ENCODE measurements around the gene RAD9B. TPM values are rescaled to one million over a fixed set of nuclear protein-coding genes. Genes with fewer than 3 reads are reported as not detected.

Gene RAD9B
- total and polyA plus RNA-seq, 11 donors = 0.34 to 12.0 (median 2.4) TPM; not detected in 2

DNA sequence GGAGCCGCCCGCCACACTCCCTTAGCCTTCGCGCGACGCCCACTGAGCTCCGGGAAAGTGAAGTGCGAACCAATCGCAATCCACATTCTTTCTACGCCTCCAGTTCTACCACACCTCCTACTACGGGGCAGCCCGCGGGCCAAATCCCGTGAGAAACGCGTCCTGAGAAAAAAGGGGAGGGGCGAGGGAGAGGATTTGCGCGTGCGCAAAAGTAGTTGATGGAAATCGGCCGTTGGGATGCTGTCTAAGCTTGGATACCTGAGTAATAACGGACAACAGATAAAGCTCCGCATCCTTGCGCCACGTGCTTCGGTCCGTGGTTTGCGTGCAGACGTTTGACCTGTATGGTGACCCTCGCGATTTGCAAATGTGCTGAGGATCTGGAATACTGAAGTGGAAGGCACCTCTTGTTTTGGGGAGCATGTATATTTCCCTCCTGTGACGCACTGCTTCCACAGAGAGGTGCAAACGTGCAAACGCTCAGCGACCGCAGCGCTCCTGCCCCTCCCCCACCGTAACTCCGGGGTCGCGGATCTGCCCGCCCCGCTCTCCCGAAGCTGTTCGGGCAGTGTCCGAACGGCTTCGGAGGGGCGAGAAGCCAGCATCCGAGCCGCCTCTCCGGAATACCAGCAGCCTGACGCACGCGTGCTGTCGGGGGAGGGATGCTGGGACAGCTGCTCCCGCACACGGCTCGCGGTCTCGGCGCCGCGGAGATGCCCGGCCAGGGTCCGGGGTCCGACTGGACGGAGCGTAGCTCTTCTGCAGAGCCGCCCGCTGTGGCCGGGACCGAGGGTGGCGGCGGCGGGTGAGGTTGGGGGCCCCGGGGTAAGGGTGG, 33.7 kb upstream of the RAD9B start, which contains the start of the genes FAM216A and GPN3:
Gene FAM216A, plus strand, starts transcription at position 632 of the 835 bp plus-strand sequence. Its CDS starts 31 bp downstream, at position 663.
Gene GPN3, minus strand, starts transcription at position 44 of the 835 bp plus-strand sequence. CDS start 54 bp downstream, outside the sequence.
- TF ChIP-seq, protein P1, sequence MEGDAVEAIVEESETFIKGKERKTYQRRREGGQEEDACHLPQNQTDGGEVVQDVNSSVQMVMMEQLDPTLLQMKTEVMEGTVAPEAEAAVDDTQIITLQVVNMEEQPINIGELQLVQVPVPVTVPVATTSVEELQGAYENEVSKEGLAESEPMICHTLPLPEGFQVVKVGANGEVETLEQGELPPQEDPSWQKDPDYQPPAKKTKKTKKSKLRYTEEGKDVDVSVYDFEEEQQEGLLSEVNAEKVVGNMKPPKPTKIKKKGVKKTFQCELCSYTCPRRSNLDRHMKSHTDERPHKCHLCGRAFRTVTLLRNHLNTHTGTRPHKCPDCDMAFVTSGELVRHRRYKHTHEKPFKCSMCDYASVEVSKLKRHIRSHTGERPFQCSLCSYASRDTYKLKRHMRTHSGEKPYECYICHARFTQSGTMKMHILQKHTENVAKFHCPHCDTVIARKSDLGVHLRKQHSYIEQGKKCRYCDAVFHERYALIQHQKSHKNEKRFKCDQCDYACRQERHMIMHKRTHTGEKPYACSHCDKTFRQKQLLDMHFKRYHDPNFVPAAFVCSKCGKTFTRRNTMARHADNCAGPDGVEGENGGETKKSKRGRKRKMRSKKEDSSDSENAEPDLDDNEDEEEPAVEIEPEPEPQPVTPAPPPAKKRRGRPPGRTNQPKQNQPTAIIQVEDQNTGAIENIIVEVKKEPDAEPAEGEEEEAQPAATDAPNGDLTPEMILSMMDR (IDR thresholded peaks at IDR 0.05) = no peak
- TF ChIP-seq POLR2A (IDR thresholded peaks at IDR 0.05) = peak in 1 of 2 donors; percentile 66
- Histone ChIP-seq H3K27me3 (no peaks in the 10 kb centered on the region), H3K36me3 (peaks cover 0 to 20% (median 15%) of the 10 kb centered on the region in 9 donors), H3K27ac (peak within 1 kb of the TSS in 11 of 12 donors; percentile 83 to 97 (median 87)), H3K4me3 (peak within 1 kb of the TSS; percentile 59 to 97 (median 78)), H3K4me1 (peaks cover 0 to 30% (median 16%) of the 10 kb centered on the region in 12 donors), H3K9me3 (no peaks in the 10 kb centered on the region)
- ATAC-seq = peak; percentile 95 to 97 (median 96)
- DNase-seq = peak; percentile 96 to 98 (median 97)
- intact Hi-C loops (cut with DNase I) = loop anchor here in 6 of 10 donors (1.0 to 5.0 kb wide), 7 partner anchors 18 to 419 kb away; partner anchors contain the start of genes RAD9B (in 6 of the 6), VPS29 (in 6 of the 6) and ARPC3 (in 1 of the 6)
- 0 to 1% (median 0%) methylated on average over 23 to 78 of the region's 78 CpGs for WGBS, 4 donors

DNA sequence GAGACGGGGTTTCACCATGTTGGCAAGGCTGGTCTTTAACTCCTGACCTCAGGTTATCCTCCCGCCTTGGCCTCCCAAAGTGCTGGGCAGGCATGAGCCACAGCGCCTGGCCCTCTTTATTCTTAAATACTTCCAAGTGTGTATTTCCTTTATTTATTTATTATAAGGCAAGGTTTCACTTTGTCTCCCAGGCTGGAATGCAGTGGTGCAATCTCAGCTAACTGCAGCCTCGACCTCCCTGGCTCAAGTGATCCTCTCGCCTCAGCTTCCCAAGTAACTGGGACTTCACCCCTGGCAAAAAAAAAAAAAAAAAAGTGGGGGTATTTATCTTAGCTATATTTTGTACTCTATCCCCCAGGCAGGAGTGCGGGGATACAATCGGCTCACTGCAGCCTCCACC, 26.7 kb upstream of the RAD9B start:
- no peak for ATAC-seq
- Histone ChIP-seq H3K9me3 (no peaks in the 10 kb centered on the region), H3K4me3 (no peak overlapping the region), H3K27me3 (no peaks in the 10 kb centered on the region), H3K4me1 (no peaks in the 10 kb centered on the region), H3K36me3 (peaks cover 0 to 9% (median 0%) of the 10 kb centered on the region in 9 donors), H3K27ac (no peak overlapping the region)
- WGBS, 4 donors = 96 to 99% (median 98%) methylated on average over 7 of the region's 7 CpGs
- no peak for TF ChIP-seq POLR2A (IDR thresholded peaks at IDR 0.05)
- TF ChIP-seq, protein P1 (IDR thresholded peaks at IDR 0.05) = no peak
- intact Hi-C loops (cut with DNase I) = no loop called here
- DNase-seq = no peak

DNA sequence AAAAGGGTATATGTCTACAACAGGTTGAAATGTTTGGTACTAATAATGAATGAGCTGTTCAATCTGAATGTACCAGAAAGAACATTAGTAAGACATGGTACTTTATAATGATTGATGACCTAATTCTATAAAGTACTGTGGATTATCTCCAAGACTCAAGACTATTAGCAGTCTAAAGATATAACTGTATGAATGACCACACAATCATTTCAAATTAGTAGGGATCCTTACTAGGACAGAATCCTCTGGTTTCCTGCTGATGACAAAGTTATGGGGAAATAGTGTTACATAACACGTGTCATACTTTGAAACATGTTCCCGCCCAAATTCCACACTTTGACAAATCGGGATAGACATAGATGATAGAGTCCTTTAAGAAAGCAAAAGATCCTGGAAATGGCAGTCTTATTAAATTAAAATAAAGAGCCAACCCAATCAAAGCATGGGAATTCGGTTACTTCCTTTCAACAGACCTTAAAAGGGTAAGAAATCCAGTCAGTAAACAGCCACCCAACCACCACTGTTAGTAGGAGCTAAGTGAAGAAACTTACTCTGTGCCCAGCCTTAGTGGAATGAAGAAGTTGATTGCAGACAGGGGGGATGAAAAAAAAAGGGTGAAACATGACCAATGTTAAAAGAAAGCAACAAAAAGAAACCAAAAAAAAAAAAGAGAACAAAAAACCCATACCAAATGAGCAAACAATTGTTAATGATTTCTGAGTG, 3.0 kb upstream of the RAD9B start:
- intact Hi-C loops (cut with DNase I) = no loop called here
- no peak for ATAC-seq
- no peak for DNase-seq
- H3K4me3 ChIP-seq = no peak overlapping the region
- peak overlapping the region in 3 of 12 donors; percentile 1 to 17 (median 7) for H3K27ac ChIP-seq
- H3K36me3 ChIP-seq = peaks cover 0 to 38% (median 26%) of the 10 kb centered on the region in 9 donors
- peaks cover 0 to 40% (median 29%) of the 10 kb centered on the region in 12 donors for H3K4me1 ChIP-seq
- no peak for TF ChIP-seq POLR2A (IDR thresholded peaks at IDR 0.05)
- TF ChIP-seq, protein P1 (IDR thresholded peaks at IDR 0.05) = no peak
- WGBS, 4 donors = 60 to 66% (median 63%) methylated on average over 4 of the region's 4 CpGs
- H3K27me3 ChIP-seq = no peaks in the 10 kb centered on the region
- H3K9me3 ChIP-seq = no peaks in the 10 kb centered on the region
